Suprapubic skin (tissue), 4 donors: ENCODE measurements around the gene SEMA5A. TPM values are rescaled to one million over a fixed set of nuclear protein-coding genes. Genes with fewer than 3 reads are reported as not detected.

Source experiments
- DNase-seq, 2 donors: peaks; one replicate each; pipeline ENCODE4 v3.0.0-alpha.2; 2019; ENCODE audit warnings: low spot score in 2 of 2
- H3K27ac ChIP-seq: fragments of 200-600 bp; sonication (generic); one replicate; pipeline ENCODE4 v1.5.1; 2019
- H3K27me3 ChIP-seq: fragments of 200-600 bp; sonication (generic); one replicate; pipeline ENCODE4 v1.5.1; 2019
- H3K36me3 ChIP-seq: fragments of 200-600 bp; sonication (generic); one replicate; pipeline ENCODE4 v1.5.1; 2019
- H3K4me1 ChIP-seq: fragments of 200-600 bp; sonication (generic); one replicate; pipeline ENCODE4 v1.5.1; 2019
- H3K4me3 ChIP-seq: fragments of 200-600 bp; sonication (generic); one replicate; pipeline ENCODE4 v1.5.1; 2019; ENCODE audit warnings: mild to moderate bottlenecking
- H3K9me3 ChIP-seq: fragments of 200-600 bp; sonication (generic); one replicate; pipeline ENCODE4 v1.5.1; 2019
- EP300 ChIP-seq: sonication (generic); formaldehyde crosslinking; IDR thresholded peaks from one replicate; pipeline ENCODE4 v1.6.1; 2017; ENCODE audit warnings: antibody characterized with exemption
- POLR2A ChIP-seq, 2 donors: fragments of 450-650 bp; IDR thresholded peaks; one replicate each; pipeline ENCODE4 v1.6.1; 2017; ENCODE audit warnings: antibody characterized with exemption in 2 of 2, mild to moderate bottlenecking in 2 of 2, moderate library complexity in 2 of 2
- POLR2AphosphoS5 ChIP-seq, 3 donors: sonication (generic); formaldehyde crosslinking; IDR thresholded peaks; one replicate each; pipeline ENCODE4 v1.6.1; 2017; ENCODE audit warnings: antibody characterized with exemption in 3 of 3
- WGBS: methylation state at CpG from one replicate; pipeline ENCODE4 v1.1.5; 2018; 5-methylcytosine and 5-hydroxymethylcytosine counted together
- total RNA-seq, 4 donors: library from RNA; depleted of rRNA; stranded (reverse); fragments of >200 nt; gene quantifications; one replicate each; pipeline ENCODE4 v1.1.0, GENCODE V29; 2016
- TF ChIP-seq, protein P1 (sequence below), 2 donors: fragments of 200-600 bp in 1 of 2; fragments of 450-650 bp in 1 of 2; sonication (generic) in 1 of 2; IDR thresholded peaks; one replicate each; pipeline ENCODE4 v1.5.1; 2016 to 2019; ENCODE audit warnings: antibody characterized with exemption in 2 of 2, mild to moderate bottlenecking in 1 of 2, moderate library complexity in 1 of 2

The SEMA5A gene
- total RNA-seq, 4 donors from 2014 or later = 14.5 to 31.7 (median 23.4) TPM

DNA sequence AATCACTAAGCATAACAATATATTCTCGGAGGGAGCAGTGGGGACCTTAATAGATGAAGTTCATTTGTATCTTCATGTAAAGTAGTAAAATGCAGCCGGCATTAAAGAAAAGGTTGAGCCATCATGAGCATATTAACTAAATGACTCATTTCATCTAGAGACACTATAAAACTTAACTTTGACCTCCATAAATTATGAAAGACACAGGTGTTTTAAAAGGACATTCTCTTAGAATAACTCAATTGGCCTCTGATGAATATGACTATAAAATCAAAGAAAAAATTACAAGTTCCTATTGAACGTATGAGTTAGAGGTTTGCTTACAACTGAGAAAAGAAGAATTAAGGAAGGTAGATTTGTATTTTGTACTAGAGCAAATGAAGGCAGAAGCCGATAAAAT lies 220.3 kb downstream of the SEMA5A start:
- Histone ChIP-seq H3K36me3 (no peaks in the 10 kb centered on the region), H3K27me3 (no peaks in the 10 kb centered on the region), H3K4me3 (no peak overlapping the region), H3K9me3 (no peaks in the 10 kb centered on the region), H3K4me1 (no peaks in the 10 kb centered on the region), H3K27ac (no peak overlapping the region)
- no peak for TF ChIP-seq EP300
- TF ChIP-seq, protein P1, sequence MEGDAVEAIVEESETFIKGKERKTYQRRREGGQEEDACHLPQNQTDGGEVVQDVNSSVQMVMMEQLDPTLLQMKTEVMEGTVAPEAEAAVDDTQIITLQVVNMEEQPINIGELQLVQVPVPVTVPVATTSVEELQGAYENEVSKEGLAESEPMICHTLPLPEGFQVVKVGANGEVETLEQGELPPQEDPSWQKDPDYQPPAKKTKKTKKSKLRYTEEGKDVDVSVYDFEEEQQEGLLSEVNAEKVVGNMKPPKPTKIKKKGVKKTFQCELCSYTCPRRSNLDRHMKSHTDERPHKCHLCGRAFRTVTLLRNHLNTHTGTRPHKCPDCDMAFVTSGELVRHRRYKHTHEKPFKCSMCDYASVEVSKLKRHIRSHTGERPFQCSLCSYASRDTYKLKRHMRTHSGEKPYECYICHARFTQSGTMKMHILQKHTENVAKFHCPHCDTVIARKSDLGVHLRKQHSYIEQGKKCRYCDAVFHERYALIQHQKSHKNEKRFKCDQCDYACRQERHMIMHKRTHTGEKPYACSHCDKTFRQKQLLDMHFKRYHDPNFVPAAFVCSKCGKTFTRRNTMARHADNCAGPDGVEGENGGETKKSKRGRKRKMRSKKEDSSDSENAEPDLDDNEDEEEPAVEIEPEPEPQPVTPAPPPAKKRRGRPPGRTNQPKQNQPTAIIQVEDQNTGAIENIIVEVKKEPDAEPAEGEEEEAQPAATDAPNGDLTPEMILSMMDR (IDR thresholded peaks at IDR 0.05) = no peak
- no peak for TF ChIP-seq POLR2A (IDR thresholded peaks at IDR 0.05)
- TF ChIP-seq POLR2AphosphoS5 (IDR thresholded peaks at IDR 0.05) = no peak
- 89% methylated on average over 4 of the region's 4 CpGs for WGBS
- DNase-seq = no peak

DNA sequence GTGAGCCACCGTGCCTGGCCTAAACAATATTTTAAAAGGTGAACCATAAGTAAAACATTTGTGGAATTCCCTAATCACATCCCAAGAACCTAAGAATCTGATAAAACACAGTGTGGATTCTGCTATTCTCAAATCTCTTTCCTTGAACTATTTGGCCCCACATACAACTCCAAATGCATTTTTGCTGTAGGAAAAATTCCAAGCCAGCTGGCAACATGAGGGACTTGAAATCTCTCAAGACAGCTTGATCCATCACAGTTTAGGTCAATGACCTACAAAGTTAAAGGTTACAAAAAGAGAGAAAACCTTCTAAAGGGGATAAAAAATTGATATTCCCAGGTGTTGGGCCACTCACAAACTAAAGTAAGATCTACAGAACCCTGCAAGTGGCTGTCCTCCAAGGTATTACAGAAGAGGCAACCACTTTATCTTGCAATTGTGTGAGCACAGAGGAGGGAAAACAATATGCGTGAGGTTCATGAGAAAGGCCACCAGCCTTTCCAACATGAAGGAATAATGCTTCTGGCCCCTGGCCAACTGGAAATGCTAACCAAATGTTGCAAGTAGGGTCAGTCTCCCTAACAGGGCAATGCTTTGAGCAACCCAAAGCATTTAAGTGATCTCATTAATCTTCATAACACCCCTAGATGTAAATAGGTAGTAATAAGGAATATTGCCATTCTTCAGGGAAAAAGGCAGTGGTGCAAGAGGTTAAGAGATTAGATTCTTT lies 221.4 kb downstream of the SEMA5A start:
- Histone ChIP-seq H3K27me3 (no peaks in the 10 kb centered on the region), H3K4me3 (no peak overlapping the region), H3K9me3 (no peaks in the 10 kb centered on the region), H3K27ac (no peak overlapping the region), H3K4me1 (no peaks in the 10 kb centered on the region), H3K36me3 (no peaks in the 10 kb centered on the region)
- TF ChIP-seq POLR2AphosphoS5 (IDR thresholded peaks at IDR 0.05) (no peak), POLR2A (IDR thresholded peaks at IDR 0.05) (no peak)
- DNase-seq = no peak
- WGBS = 79% methylated on average over 2 of the region's 2 CpGs

DNA sequence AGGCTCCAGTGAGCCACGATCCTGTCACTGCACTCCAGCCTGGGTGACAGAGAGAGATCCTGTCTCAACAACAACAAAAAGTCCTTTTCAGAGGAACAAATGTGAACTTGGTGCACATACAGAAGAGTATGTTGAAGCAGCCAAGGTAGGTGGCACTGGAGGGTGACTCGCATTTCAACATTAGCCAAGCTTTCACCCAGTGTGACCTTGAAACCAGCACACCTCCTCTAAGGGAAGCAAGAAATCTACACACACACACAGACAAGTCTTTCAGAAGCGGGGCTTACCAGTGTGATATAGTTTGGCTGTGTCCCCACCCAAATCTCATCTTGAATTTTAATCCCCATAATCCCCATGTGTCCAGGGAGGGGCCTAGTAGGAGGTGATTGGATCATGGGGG lies 225.2 kb downstream of the SEMA5A start:
- Histone ChIP-seq H3K4me1 (no peaks in the 10 kb centered on the region), H3K27me3 (no peaks in the 10 kb centered on the region), H3K4me3 (no peak overlapping the region), H3K9me3 (no peaks in the 10 kb centered on the region), H3K27ac (no peak overlapping the region), H3K36me3 (no peaks in the 10 kb centered on the region)
- WGBS = 88% methylated on average over 3 of the region's 3 CpGs
- DNase-seq = no peak
- TF ChIP-seq POLR2AphosphoS5 (IDR thresholded peaks at IDR 0.05) = no peak

DNA sequence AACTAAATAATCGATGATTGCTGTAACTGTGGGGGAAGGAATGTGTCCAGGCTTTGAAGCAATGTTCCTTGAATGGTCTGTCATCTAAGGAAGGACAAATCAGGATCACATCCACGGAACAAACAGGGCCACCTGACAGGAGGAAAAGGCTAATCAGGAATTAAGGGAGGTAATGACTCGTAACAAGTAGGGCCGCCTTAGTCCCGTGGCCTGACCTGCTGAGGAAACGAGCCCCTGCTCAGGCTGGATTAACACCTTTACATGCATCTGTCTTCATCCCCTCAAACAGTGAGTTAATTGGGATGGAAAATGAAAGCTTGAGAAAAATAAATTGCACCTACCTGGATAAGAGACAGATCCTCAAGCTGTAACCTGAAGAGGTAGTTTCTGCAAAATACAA lies 227.8 kb downstream of the SEMA5A start:
- no peak for DNase-seq
- Histone ChIP-seq H3K27me3 (no peaks in the 10 kb centered on the region), H3K9me3 (no peaks in the 10 kb centered on the region), H3K36me3 (no peaks in the 10 kb centered on the region), H3K27ac (no peak overlapping the region), H3K4me1 (no peaks in the 10 kb centered on the region), H3K4me3 (no peak overlapping the region)
- no peak for TF ChIP-seq POLR2AphosphoS5 (IDR thresholded peaks at IDR 0.05)
- no peak for TF ChIP-seq POLR2A (IDR thresholded peaks at IDR 0.05)
- no peak for TF ChIP-seq EP300
- TF ChIP-seq, protein P1 (IDR thresholded peaks at IDR 0.05) = no peak
- 84% methylated on average over 6 of the region's 6 CpGs for WGBS

DNA sequence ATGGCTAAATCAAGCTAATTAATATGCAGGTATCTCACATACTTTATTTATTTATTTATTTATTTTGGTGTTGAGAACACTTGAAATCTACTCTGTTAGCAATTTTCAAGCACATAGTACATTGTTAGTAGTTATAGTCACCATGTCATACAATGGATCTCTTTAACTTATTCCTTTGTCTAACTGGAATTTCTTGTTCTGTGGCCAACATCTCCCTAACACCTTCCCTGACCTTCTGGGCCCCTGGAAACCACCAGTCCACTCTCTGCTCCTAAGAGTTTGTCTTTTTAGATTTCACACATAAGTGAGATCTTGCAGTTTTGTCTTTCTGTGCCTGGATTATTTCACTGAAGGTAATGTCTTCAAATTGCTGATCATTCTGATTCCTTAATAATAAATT lies 229.1 kb downstream of the SEMA5A start:
- Histone ChIP-seq H3K36me3 (no peaks in the 10 kb centered on the region), H3K4me3 (no peak overlapping the region), H3K27ac (no peak overlapping the region), H3K4me1 (no peaks in the 10 kb centered on the region), H3K9me3 (no peaks in the 10 kb centered on the region), H3K27me3 (no peaks in the 10 kb centered on the region)
- DNase-seq = no peak
- no peak for TF ChIP-seq EP300
- no peak for TF ChIP-seq POLR2AphosphoS5 (IDR thresholded peaks at IDR 0.05)
- TF ChIP-seq, protein P1 (IDR thresholded peaks at IDR 0.05) = no peak
- no peak for TF ChIP-seq POLR2A (IDR thresholded peaks at IDR 0.05)

DNA sequence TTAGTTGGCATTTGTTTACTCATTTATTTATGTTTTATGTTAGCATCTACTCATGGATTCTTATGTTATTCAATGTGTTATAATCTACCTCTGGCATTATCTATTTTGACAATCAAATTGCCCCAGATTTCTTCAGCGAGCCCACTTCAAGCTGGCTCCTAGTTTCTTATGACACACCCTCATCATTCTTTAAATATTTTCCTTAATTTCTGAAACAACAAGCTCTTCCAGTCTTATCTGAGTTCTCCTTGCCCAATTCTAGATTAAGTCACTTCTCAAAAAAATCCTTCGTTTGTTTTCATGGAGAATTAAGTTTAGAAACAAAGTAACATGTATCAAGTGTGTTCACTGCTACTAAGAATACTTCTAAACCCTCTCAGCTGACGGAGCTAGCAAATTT lies 229.8 kb downstream of the SEMA5A start:
- 69% methylated on average over 3 of the region's 3 CpGs for WGBS
- no peaks in the 10 kb centered on the region for H3K4me1 ChIP-seq
- H3K9me3 ChIP-seq = no peaks in the 10 kb centered on the region
- H3K36me3 ChIP-seq = no peaks in the 10 kb centered on the region
- no peaks in the 10 kb centered on the region for H3K27me3 ChIP-seq
- H3K27ac ChIP-seq = no peak overlapping the region
- TF ChIP-seq EP300 (no peak), POLR2AphosphoS5 (IDR thresholded peaks at IDR 0.05) (no peak), POLR2A (IDR thresholded peaks at IDR 0.05) (no peak)
- TF ChIP-seq, protein P1 (IDR thresholded peaks at IDR 0.05) = no peak
- DNase-seq = no peak
- no peak overlapping the region for H3K4me3 ChIP-seq
